K562 (cell line): ENCODE data around the gene MTMR12. TPM values are rescaled to one million over a fixed set of nuclear protein-coding genes. Genes with fewer than 3 reads are reported as not detected.
"Not testable (repeated sequence)": the region's sequence is repeated elsewhere in the genome, so short reads cannot be mapped to it uniquely, and the experiment has no call there.

Experiments
- ATAC-seq: fragments of 200-7000 bp; cut with Tn5 transposase; 3 replicates; pipeline ENCODE4 v1.9.1; 2020; ENCODE audit warnings: moderate library complexity
- BruUV-seq: library from RNA; stranded (reverse); fragments of 400-500 nt; replicated peaks from 2 replicates; lab custom pipeline; 2021; lab: Mats Ljungman, UMichigan
- CTCF ChIA-PET: fragments of 300-600 bp; formaldehyde crosslinking; extraction: SDS; loops from one replicate; lab custom pipeline; 2021; ENCODE audit warnings: low intra/inter-chr PET ratio; lab: Yijun Ruan, JAX
- POLR2A ChIA-PET: fragments of 300-600, 350-650 bp; sonication (Branson Sonifier 250); formaldehyde crosslinking; extraction: SDS; loops from one replicate; lab custom pipeline; 2021; ENCODE audit warnings: antibody characterized with exemption, inconsistent platforms; lab: Yijun Ruan, JAX
- DNase-seq, 4 experiments: peaks; one replicate each; pipeline versions ENCODE4 v3.0.0 to v3.0.0-alpha.2; 2011 to 2018; ENCODE audit warnings: low spot score in 3 of 4, mixed read lengths in 3 of 4; ENCODE audit errors: extremely low read depth in 1 of 4
- FAIRE-seq: peaks from 2 replicates; lab custom pipeline; 2011; peaks lifted over from hg19 to GRCh38; lab: Jason Lieb, UNC
- H2AFZ ChIP-seq: 2 replicates; pipeline ENCODE4 v1.6.0; 2011; ENCODE audit warnings: low read depth, low read length, control low read depth, inconsistent platforms
- H3K27ac ChIP-seq: fragments of 200-600 bp; 3 replicates; pipeline ENCODE4 v1.8.0; 2011; ENCODE audit warnings: low read depth, mild to moderate bottlenecking, control low read depth, inconsistent platforms, low read length, moderate library complexity, mixed read lengths; ENCODE audit errors: extremely low read depth
- H3K27me3 ChIP-seq, 2 experiments: fragments of 300-600 bp in 1 of 2; 2 replicates in 1 of 2; 3 replicates in 1 of 2; pipeline versions ENCODE4 v1.6.0 to v1.8.0; 2011; ENCODE audit warnings: inconsistent platforms in 2 of 2, low read length in 2 of 2, mild to moderate bottlenecking in 1 of 2, mixed read lengths in 1 of 2, moderate library complexity in 1 of 2; ENCODE audit not compliant: control insufficient read depth in 2 of 2, insufficient read depth in 2 of 2
- H3K36me3 ChIP-seq: fragments of 300-600 bp; 3 replicates; pipeline ENCODE4 v1.8.0; 2011; ENCODE audit warnings: mild to moderate bottlenecking, low read length, inconsistent platforms; ENCODE audit not compliant: control insufficient read depth, insufficient read depth
- H3K4me1 ChIP-seq, 2 experiments: fragments of 200-600 bp in 1 of 2; replicated peaks in 1 of 2; 2 replicates in 1 of 2; 3 replicates in 1 of 2; pipeline versions ENCODE4 v1.5.1 to v1.8.0; 2011; ENCODE audit warnings: inconsistent platforms in 2 of 2, low read length in 2 of 2, mild to moderate bottlenecking in 1 of 2, mixed read lengths in 1 of 2, moderate library complexity in 1 of 2; ENCODE audit not compliant: control insufficient read depth in 2 of 2, insufficient read depth in 2 of 2
- H3K4me2 ChIP-seq: 2 replicates; pipeline ENCODE4 v1.6.1; 2011; ENCODE audit warnings: low read length, control low read depth, inconsistent platforms, mixed read lengths; ENCODE audit not compliant: insufficient read depth
- H3K4me3 ChIP-seq: fragments of 200-600 bp; sonication (generic), shearing (Covaris generic); 2 replicates; pipeline ENCODE4 v1.5.1; 2016; ENCODE audit warnings: control low read depth, inconsistent platforms
- H3K79me2 ChIP-seq: fragments of 200-600 bp; 3 replicates; pipeline ENCODE4 v1.8.0; 2011; ENCODE audit warnings: low read length, inconsistent platforms; ENCODE audit not compliant: control insufficient read depth, insufficient read depth
- H3K9ac ChIP-seq, 2 experiments: 2 replicates each; pipeline versions ENCODE4 v1.6.0 to v1.6.1; 2011; ENCODE audit warnings: low read depth in 2 of 2, low read length in 2 of 2, control low read depth in 1 of 2, inconsistent platforms in 1 of 2, mild to moderate bottlenecking in 1 of 2, mixed read lengths in 1 of 2; ENCODE audit not compliant: insufficient read depth in 1 of 2
- H3K9me1 ChIP-seq: one replicate; pipeline ENCODE4 v1.6.0; 2011; ENCODE audit warnings: inconsistent platforms, mild to moderate bottlenecking, low read length, moderate library complexity; ENCODE audit not compliant: control insufficient read depth, insufficient read depth
- H3K9me3 ChIP-seq: replicated peaks from 2 replicates; pipeline ENCODE4 v1.5.1; 2011; ENCODE audit warnings: low read depth, low read length, inconsistent platforms; ENCODE audit not compliant: control insufficient read depth, insufficient read depth
- H4K20me1 ChIP-seq: replicated peaks from 2 replicates; pipeline ENCODE4 v1.6.1; 2011; ENCODE audit warnings: low read length, inconsistent platforms, mixed read lengths; ENCODE audit not compliant: control insufficient read depth, insufficient read depth
- ARID1B ChIP-seq: fragments of 450-650 bp; IDR thresholded peaks from 2 replicates; pipeline ENCODE4 v1.6.1; 2016; ENCODE audit warnings: antibody characterized with exemption, mild to moderate bottlenecking, inconsistent platforms
- CBFA2T2 ChIP-seq: fragments of 450-650 bp; conservative IDR thresholded peaks from 2 replicates; pipeline ENCODE4 v1.6.1; 2017; ENCODE audit warnings: mild to moderate bottlenecking
- CBFA2T3 ChIP-seq: fragments of 450-650 bp; IDR thresholded peaks from 2 replicates; pipeline ENCODE4 v1.6.1; 2017
- DPF2 ChIP-seq: fragments of 450-650 bp; IDR thresholded peaks from 2 replicates; pipeline ENCODE4 v1.6.1; 2016
- MEF2A ChIP-seq: IDR thresholded peaks from 2 replicates; pipeline ENCODE4 v1.6.1; 2011; ENCODE audit warnings: low read depth, mild to moderate bottlenecking, low read length, moderate library complexity; ENCODE audit not compliant: control insufficient read depth
- MEF2D ChIP-seq: conservative IDR thresholded peaks from 2 replicates; pipeline ENCODE4 v1.6.1; 2016; ENCODE audit warnings: low read depth, missing genetic modification characterization, missing compliant biosample characterization
- MEIS2 ChIP-seq: fragments of 450-650 bp; IDR thresholded peaks from 2 replicates; pipeline ENCODE4 v1.6.1; 2014; ENCODE audit warnings: mild to moderate bottlenecking; ENCODE audit not compliant: partially characterized antibody
- NCOR1 ChIP-seq: fragments of 450-650 bp; IDR thresholded peaks from 2 replicates; pipeline ENCODE4 v1.6.1; 2016; ENCODE audit warnings: mild to moderate bottlenecking, moderate library complexity
- NR2C1 ChIP-seq, 2 experiments: fragments of 450-650 bp; IDR thresholded peaks; 2 replicates each; pipeline ENCODE4 v1.6.1; 2017; ENCODE audit warnings: mild to moderate bottlenecking in 2 of 2, antibody characterized with exemption in 1 of 2, inconsistent platforms in 1 of 2, missing compliant biosample characterization in 1 of 2, missing genetic modification characterization in 1 of 2
- NR2C2 ChIP-seq, 2 experiments: fragments of 200-800 bp in 1 of 2; sonication (Bioruptor generic) in 1 of 2; sonication (generic) in 1 of 2; formaldehyde crosslinking in 1 of 2; IDR thresholded peaks; 2 replicates each; pipeline versions ENCODE4 v1.6.1 to v1.8.0; 2016 to 2022; ENCODE audit warnings: mild to moderate bottlenecking in 1 of 2, missing compliant biosample characterization in 1 of 2, missing genetic modification characterization in 1 of 2, missing genetic modification reagents in 1 of 2
- PBX2 ChIP-seq, 2 experiments: IDR thresholded peaks in 1 of 2; conservative IDR thresholded peaks in 1 of 2; 2 replicates each; pipeline ENCODE4 v1.6.1; 2016; ENCODE audit warnings: low read depth in 2 of 2, mild to moderate bottlenecking in 1 of 2, missing compliant biosample characterization in 1 of 2, missing genetic modification characterization in 1 of 2, moderate library complexity in 1 of 2
- PKNOX1 ChIP-seq: fragments of 450-650 bp; IDR thresholded peaks from 2 replicates; pipeline ENCODE4 v1.6.1; 2016
- RCOR1 ChIP-seq, 2 experiments: IDR thresholded peaks; 2 replicates each; pipeline ENCODE4 v1.6.1; 2012; ENCODE audit warnings: low read depth in 2 of 2, low read length in 2 of 2, borderline replicate concordance in 1 of 2, improper control_type of control experiment in 1 of 2
- SOX6 ChIP-seq: fragments of 450-650 bp; IDR thresholded peaks from 2 replicates; pipeline ENCODE4 v1.6.1; 2014; ENCODE audit warnings: mild to moderate bottlenecking
- TAL1 ChIP-seq: fragments of 450-650 bp; IDR thresholded peaks from 2 replicates; pipeline ENCODE4 v1.6.1; 2016; ENCODE audit warnings: mild to moderate bottlenecking
- TCF3 ChIP-seq: sonication (generic); formaldehyde crosslinking; IDR thresholded peaks from 2 replicates; pipeline ENCODE4 v1.4.0; 2020; ENCODE audit warnings: mild to moderate bottlenecking, missing genetic modification reagents
- TEAD4 ChIP-seq, 2 experiments: sonication (generic) in 1 of 2; formaldehyde crosslinking in 1 of 2; IDR thresholded peaks; 2 replicates each; pipeline versions ENCODE4 v1.6.1 to v1.8.0; 2012 to 2022; ENCODE audit warnings: borderline replicate concordance in 1 of 2, inconsistent platforms in 1 of 2, low read length in 1 of 2, mild to moderate bottlenecking in 1 of 2, missing genetic modification reagents in 1 of 2
- WGBS: fragments of 100-300 bp; shearing (Covaris generic); methylation state at CpG from one replicate; pipeline ENCODE4 v1.1.6; 2016; ENCODE audit warnings: low coverage, mixed read lengths; ENCODE audit not compliant: insufficient coverage; ENCODE audit errors: missing lambda C conversion rate; 5-methylcytosine and 5-hydroxymethylcytosine counted together
- in situ Hi-C: fragments of 300-500 bp; cut with MboI; formaldehyde crosslinking; loops from 4 replicates; pipeline ENCODE4 v1.15.0; 2018; ENCODE audit warnings: inconsistent platforms, mixed read lengths
- intact Hi-C: fragments of 100-400 bp; cut with micrococcal nuclease; formaldehyde crosslinking; loops from 2 replicates; pipeline ENCODE4 v1.14.2; 2022
- polyA plus RNA-seq, 8 experiments: library from polyadenylated mRNA; depleted of rRNA in 4 of 8; stranded (reverse) in 5 of 8; unstranded in 3 of 8; fragments of >200 nt; fragmentation: Nextera tagmentation in 2 of 8; fragmentation: Illumina TruSeq in 1 of 8; extraction: Ambion mirVana in 2 of 8; extraction: Trizol in 1 of 8; gene quantifications; 2 replicates each; pipeline versions ENCODE4 v1.2.1 to v1.2.3, GENCODE V29; 2011 to 2014; ENCODE audit warnings: inconsistent platforms in 1 of 8, missing spikeins in 1 of 8
- total RNA-seq, 7 experiments: library from RNA; depleted of rRNA in 6 of 7; stranded (reverse); fragments of >200 nt in 6 of 7; fragmentation: Illumina TruSeq in 2 of 7; extraction: Trizol in 2 of 7; gene quantifications; 2 replicates each; pipeline versions ENCODE4 v1.2.1 to v1.2.3, GENCODE V29; 2011 to 2021; ENCODE audit warnings: low replicate concordance in 1 of 7

Gene MTMR12
- total and polyA plus RNA-seq, 9 of the 15 experiments (the other 6 are each of a cell fraction or from before 2014, with no cell fraction given) = 4.0 to 28.7 (median 17.1) TPM

GRCh38 chr5:32281378-32282133 is 31.2 kb downstream of the MTMR12 start:
- FAIRE-seq; H3K9ac ChIP-seq; H3K4me3 ChIP-seq; H4K20me1 ChIP-seq; intact Hi-C loops; H3K27ac ChIP-seq; H3K36me3 ChIP-seq; BruUV-seq; in situ Hi-C loops; H3K27me3 ChIP-seq; CTCF ChIA-PET; H3K9me3 ChIP-seq; H3K4me2 ChIP-seq; H3K9me1 ChIP-seq; ATAC-seq; POLR2A ChIA-PET; H2AFZ ChIP-seq; TF ChIP-seq NR2C2 (CRISPR knock-in tag; IDR thresholded peaks at IDR 0.05); TEAD4 (CRISPR knock-in tag; IDR thresholded peaks at IDR 0.05; ENCODE audit: borderline replicate concordance); PBX2 (CRISPR knock-in tag; IDR thresholded peaks at IDR 0.05; ENCODE audit: low read depth): not testable (repeated sequence)
- DNase-seq = peak in 1 of 4 experiments; percentile 58
- Histone ChIP-seq H3K4me1 (peaks cover 13 to 17% of the 10 kb centered on the region in 2 experiments), H3K79me2 (peaks cover 17% of the 10 kb centered on the region; the same call in 1 of the 3 replicates)
- 58% methylated on average over 10 of the region's 11 CpGs for WGBS
- peak; percentile 13; the same call in 1 of the 2 replicates for TF ChIP-seq DPF2
- peak in 1 of 2 experiments; percentile 53; a peak in 1 of 4 replicates for TF ChIP-seq RCOR1 (IDR thresholded peaks at IDR 0.05; ENCODE audit: borderline replicate concordance in 1 of 2, low read depth in 2 of 2, low read length in 2 of 2)
- TF ChIP-seq NCOR1 = 0 out of 2 replicates have a peak, but pooled peaks have one; percentile 18
- TF ChIP-seq MEF2D = peak; percentile 92
- peak; percentile 60 for TF ChIP-seq ARID1B
- peak; percentile 26; the same call in 1 of the 2 replicates for TF ChIP-seq TAL1
- peak; percentile 69 for TF ChIP-seq NR2C2 (tag; IDR thresholded peaks at IDR 0.05)
- peak; percentile 91 for TF ChIP-seq MEIS2
- peak; percentile 68 for TF ChIP-seq TCF3 (CRISPR knock-in tag)
- peak; percentile 70 for TF ChIP-seq PKNOX1
- TF ChIP-seq TEAD4 (IDR thresholded peaks at IDR 0.05; ENCODE audit: low read length) = peak; percentile 46; the same call in 1 of the 2 replicates
- TF ChIP-seq SOX6 = peak; percentile 40; the same call in 1 of the 2 replicates
- peak; percentile 53; the same call in 1 of the 2 replicates for TF ChIP-seq NR2C1 (IDR thresholded peaks at IDR 0.05)
- peak; percentile 73 for TF ChIP-seq NR2C1 (tag; IDR thresholded peaks at IDR 0.05)
- TF ChIP-seq CBFA2T3 = peak; percentile 53; the same call in 1 of the 2 replicates
- peak; percentile 62; the same call in 1 of the 2 replicates for TF ChIP-seq MEF2A
- peak; percentile 67 for TF ChIP-seq PBX2 (tag; conservative IDR thresholded peaks at IDR 0.05; ENCODE audit: low read depth)
- TF ChIP-seq CBFA2T2 = 0 out of 2 replicates have a peak, but pooled peaks have one; percentile 17
